ENCODE measurements around the gene FSTL4. TPM values are rescaled to one million over a fixed set of nuclear protein-coding genes. Genes with fewer than 3 reads are reported as not detected.

FSTL4 gene
- polyA plus RNA-seq, 3 donors, result 0.76 to 1.8 (median 0.89) TPM

- DNase-seq (ENCODE audit: low read depth in 3 of 3, low spot score in 2 of 3), result no peak
Measured at GRCh38 chr5:133356396-133356983, 255.9 kb downstream of the FSTL4 start.

GRCh38 chr5:133354323-133355185 lies 257.8 kb downstream of the FSTL4 start:
- DNase-seq (ENCODE audit: low read depth in 3 of 3, low spot score in 2 of 3), result no peak

DNA sequence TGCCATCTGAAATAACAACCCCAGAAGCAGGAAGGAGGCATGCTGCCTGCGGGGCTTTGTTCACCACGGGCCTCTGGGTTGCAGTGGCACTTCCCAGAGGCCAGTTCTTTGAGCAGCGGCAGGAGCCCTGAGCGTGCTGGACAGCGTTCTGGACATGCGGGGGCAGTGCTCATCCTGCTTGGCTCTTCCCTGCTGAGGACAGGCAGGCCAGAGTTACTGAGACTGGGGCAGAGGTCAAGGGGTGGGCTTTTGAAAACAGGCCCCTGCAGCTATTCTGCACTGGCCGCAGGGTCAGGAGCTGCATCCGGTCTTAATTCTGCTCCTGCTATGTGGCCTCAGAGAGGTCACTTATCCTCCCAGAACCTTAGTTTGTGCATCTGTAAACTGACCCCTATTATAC lies 258.6 kb downstream of the FSTL4 start:
- DNase-seq (ENCODE audit: low read depth in 3 of 3, low spot score in 2 of 3), result no peak

DNA sequence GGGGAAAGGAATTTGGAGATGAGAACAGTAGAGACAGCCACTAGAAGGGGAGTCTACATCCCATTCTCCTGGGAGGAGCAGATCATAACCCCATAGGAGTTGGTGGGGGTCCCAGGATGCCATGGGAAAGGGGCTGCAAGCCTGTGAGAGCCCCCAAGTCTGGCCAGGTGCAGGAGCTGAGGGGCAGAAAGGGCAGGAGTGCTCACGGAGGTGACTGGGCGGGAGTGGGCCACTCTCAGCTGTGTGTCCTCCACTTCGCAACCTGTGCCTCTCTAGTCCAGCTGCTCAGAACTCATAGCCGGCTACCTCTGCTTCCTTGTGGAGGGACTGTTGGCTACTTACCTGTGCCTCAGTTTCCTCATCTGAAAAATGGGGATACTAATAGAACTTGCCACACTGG lies 263.9 kb downstream of the FSTL4 start:
- no peak for DNase-seq (ENCODE audit: low read depth in 3 of 3, low spot score in 2 of 3)

GRCh38 chr5:133347039-133347438 lies 265.3 kb downstream of the FSTL4 start:
- DNase-seq (ENCODE audit: low read depth in 3 of 3, low spot score in 2 of 3), result no peak

DNA sequence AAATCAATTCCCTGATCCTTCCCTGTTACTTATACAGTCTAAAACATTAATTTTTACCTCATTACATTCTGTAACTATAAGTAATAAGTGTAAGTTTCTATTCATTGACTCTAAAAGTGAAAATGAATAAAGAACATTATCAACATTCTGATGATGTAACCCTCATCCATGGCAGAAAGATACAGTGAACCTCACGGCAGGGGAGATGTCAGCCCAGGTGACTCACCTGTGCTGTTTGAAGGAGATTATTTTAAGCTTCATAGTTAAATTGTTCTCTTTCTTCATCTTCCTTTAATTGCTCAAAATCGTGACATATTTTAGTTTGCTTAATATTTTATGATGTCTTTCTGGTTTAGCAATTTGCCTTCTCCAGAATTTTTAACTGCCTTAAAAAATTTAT lies 268.1 kb downstream of the FSTL4 start:
- no peak for DNase-seq (ENCODE audit: low read depth in 3 of 3, low spot score in 2 of 3)

DNA sequence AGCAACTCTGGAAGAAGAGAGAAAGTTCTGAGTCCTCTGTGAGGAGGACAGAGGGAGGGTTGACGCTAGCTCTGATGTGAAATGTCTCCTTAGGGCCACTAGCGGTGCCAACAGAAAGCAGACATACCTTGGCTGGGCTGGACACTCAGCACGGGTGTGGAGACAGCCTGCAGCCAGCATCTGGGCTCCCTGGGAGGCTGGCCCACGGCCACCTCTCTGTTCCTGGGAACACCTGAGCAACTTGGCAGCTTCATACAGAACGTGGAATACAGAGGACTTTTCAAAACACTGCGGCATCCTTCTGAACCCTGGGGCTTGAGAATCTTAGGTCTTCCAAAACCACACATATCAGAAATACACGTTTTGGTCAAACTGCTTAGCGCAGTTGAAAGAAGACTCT lies 269.1 kb downstream of the FSTL4 start:
- DNase-seq (ENCODE audit: low read depth in 3 of 3, low spot score in 2 of 3), result no peak

DNA sequence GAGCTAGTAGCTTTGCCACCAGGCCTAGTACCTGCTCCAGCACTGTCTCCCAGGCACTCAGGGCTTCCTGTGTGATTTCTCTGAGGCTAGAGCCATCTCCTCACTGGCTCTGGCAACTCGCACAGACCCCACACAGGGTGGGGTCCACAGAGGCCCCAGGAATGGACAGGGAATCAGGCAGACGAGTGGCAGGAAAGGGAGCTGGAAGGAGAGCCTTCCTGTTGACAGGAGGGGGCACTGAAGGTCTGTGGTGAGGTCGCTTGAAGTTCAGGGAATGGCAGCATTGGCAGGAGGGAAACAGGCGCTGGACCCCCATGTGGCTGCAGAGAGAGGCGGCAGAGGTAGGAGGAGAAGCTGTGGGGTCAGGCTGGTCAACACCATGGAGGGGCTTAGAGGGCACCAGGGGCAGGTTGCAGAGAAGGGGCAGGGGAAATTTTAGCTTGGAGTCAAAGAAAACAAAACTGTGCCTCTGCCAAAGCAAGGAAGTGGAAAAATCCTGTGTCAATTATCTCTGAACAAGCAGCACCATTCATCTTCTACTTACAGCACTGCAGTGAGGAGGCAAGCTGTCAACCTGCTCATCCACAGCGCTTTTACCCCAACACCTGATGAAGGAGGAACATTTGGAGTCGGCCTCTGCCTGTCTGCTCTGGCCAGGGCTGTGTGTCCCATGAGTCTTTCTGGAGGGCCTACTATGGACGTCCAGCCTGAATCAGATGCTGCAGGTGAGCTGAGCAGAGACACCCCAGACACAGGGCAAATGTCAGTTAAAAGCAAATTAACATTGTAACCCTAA lies 270.2 kb downstream of the FSTL4 start:
- DNase-seq (ENCODE audit: low read depth in 3 of 3, low spot score in 2 of 3), result no peak

GRCh38 chr5:133341296-133341695 lies 271.0 kb downstream of the FSTL4 start:
- no peak for DNase-seq (ENCODE audit: low read depth in 3 of 3, low spot score in 2 of 3)

DNA sequence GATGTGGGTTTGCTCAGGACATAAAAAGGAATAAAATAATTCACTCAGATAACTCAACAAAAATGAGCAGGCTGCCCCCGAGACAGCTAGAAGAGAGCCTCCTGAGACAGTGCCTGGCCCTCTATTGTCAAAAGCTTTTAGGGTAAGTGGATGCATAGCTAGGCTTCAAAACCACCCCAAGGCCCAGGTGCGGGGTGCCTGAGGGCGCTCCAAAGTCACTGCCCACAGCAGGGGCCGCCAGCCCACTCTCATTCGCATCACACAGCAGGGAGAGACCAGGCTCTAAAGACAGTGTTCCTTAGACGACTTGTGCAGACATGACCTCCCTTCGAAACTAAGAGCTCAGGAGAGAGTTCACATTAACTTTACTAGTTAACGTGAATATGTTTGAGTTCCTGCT lies 271.5 kb downstream of the FSTL4 start:
- no peak for DNase-seq (ENCODE audit: low read depth in 3 of 3, low spot score in 2 of 3)

DNA sequence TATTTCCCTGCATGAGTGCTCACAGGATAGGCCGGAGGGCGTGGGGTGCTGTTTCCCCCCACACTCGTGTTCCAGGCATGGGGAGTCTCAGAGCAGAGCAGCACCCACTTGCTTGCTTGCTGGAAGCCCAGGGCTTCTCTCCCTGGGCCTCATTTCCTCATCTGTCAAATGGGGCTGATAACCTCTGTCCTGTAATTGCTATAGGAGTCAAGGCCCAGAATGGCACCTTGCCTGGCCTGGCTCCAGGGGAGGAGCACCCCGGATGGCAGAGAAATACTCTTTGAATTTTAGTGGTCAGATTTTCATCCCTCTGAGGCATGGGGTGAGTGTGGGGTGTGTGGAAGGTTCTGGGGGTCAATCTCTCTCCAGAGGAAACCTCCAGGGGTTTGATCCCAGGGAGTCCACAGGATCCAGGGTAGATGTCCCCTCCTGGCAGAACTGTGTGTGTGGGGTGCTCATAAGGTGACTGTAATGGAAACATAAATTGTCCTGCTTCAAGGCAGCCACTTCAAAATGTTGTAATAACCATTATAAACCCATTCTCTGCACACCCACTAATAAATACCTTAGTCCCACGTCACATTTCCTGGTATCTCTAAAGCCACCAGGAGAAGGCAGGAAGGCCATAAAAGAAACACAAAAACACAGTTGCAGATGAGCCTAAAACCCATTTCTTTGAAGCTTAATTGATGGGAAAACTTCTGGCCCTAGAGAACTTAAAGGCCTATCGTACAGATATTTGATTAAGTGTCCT lies 272.2 kb downstream of the FSTL4 start:
- no peak for DNase-seq (ENCODE audit: low read depth in 3 of 3, low spot score in 2 of 3)

GRCh38 chr5:133338504-133339355 lies 273.6 kb downstream of the FSTL4 start:
- no peak for DNase-seq (ENCODE audit: low read depth in 3 of 3, low spot score in 2 of 3)

GRCh38 chr5:133337795-133338445 lies 274.4 kb downstream of the FSTL4 start:
- no peak for DNase-seq (ENCODE audit: low read depth in 3 of 3, low spot score in 2 of 3)

GRCh38 chr5:133336969-133337410 lies 275.4 kb downstream of the FSTL4 start:
- no peak for DNase-seq (ENCODE audit: low read depth in 3 of 3, low spot score in 2 of 3)

- no peak for DNase-seq (ENCODE audit: low read depth in 3 of 3, low spot score in 2 of 3)
Measured at GRCh38 chr5:133336121-133336968, 276.0 kb downstream of the FSTL4 start.

DNA sequence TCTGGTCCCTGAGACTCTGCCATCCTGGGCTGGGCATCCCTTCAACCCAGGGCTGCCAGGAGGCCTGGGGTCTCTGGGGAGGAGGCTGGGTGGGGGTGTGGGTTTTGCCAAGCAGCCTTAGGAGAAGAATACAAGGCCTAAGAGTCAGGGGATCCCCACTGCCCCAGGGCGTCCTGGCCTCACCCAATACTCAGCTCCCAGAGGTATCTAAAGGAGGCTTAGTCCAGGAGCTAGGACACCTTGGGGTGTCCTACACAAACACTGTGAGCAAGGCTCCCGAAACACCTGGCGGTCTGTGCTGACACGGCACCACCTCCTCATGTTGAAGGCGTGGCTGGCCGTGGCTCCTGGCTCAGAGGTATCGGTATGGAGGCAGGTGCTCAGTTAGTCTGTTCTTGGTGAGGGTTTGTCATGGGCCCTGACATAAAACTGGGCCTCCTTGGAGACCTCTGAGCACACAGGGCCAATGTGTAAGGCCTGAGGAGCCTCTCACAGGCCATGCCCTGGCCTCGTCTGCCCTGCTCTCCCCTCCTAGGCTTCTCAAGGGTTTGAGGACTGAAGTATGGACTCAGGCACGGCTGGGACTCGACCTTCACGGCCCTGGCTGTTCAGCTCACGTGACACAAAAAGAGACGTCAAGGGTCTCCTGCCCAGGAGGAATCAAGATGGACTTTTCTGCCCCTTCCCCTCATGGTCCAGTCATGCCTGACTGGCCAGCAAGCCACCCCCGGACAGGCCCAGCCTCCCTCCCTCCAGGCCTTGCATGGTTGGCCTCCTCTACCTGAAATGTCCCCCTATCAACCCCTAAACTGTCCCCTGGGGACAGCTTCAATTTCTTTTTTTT lies 277.3 kb downstream of the FSTL4 start:
- no peak for DNase-seq (ENCODE audit: low read depth in 3 of 3, low spot score in 2 of 3)

- no peak for DNase-seq (ENCODE audit: low read depth in 3 of 3, low spot score in 2 of 3)
Measured at GRCh38 chr5:133333326-133334150, 278.8 kb downstream of the FSTL4 start.

Data from right renal cortex interstitium (tissue), 3 donors.